Esophagus squamous epithelium (tissue), 5 donors: ENCODE measurements around the gene IL17RA. TPM values are rescaled to one million over a fixed set of nuclear protein-coding genes. Genes with fewer than 3 reads are reported as not detected.

ENCODE experiments used
- DNase-seq: peaks from one replicate; lab custom pipeline; 2025; lab: John Stamatoyannopoulos, UW
- H3K27ac ChIP-seq, 4 donors: fragments of 200-600 bp; sonication (generic); one replicate each; pipeline ENCODE4 v1.5.1; 2016 to 2019; ENCODE audit warnings: mild to moderate bottlenecking in 1 of 4
- H3K27me3 ChIP-seq, 4 donors: fragments of 200-600 bp; sonication (generic); 1 replicate in 3 of 4; 2 replicates in 1 of 4; pipeline versions ENCODE4 v1.5.1 to v1.6.0; 2017 to 2021; ENCODE audit warnings: antibody characterized with exemption in 1 of 4
- H3K36me3 ChIP-seq, 3 donors: fragments of 200-600 bp; sonication (generic); one replicate each; pipeline ENCODE4 v1.5.1; 2016 to 2019
- H3K4me1 ChIP-seq, 3 donors: fragments of 200-600 bp; sonication (generic); one replicate each; pipeline ENCODE4 v1.5.1; 2017 to 2019
- H3K4me3 ChIP-seq, 4 donors: fragments of 200-600 bp; sonication (generic); 1 replicate in 3 of 4; 2 replicates in 1 of 4; pipeline ENCODE4 v1.5.1; 2016 to 2019; ENCODE audit warnings: mild to moderate bottlenecking in 2 of 4, moderate library complexity in 1 of 4
- H3K9me3 ChIP-seq, 3 donors: fragments of 200-600 bp; sonication (generic); one replicate each; pipeline ENCODE4 v1.5.1; 2016 to 2019
- POLR2A ChIP-seq, 4 donors: fragments of 450-650 bp; IDR thresholded peaks; one replicate each; pipeline ENCODE4 v1.6.1; 2017; ENCODE audit warnings: antibody characterized with exemption in 4 of 4, mild to moderate bottlenecking in 4 of 4, moderate library complexity in 3 of 4
- WGBS, 2 donors: methylation state at CpG; one replicate each; pipeline ENCODE4 v1.1.5; 2018; 5-methylcytosine and 5-hydroxymethylcytosine counted together
- intact Hi-C: fragments of 100-400 bp; cut with DNase I; formaldehyde crosslinking; loops from one replicate; pipeline ENCODE4 v1.15.0; 2022
- total RNA-seq, 4 donors: library from RNA; depleted of rRNA; stranded (reverse); fragments of >200 nt; gene quantifications; one replicate each; pipeline ENCODE4 v1.1.0, GENCODE V29; 2016
- TF ChIP-seq, protein P1 (sequence below), 6 experiments: fragments of 450-650 bp in 4 of 6; fragments of 200-600 bp in 2 of 6; sonication (generic) in 2 of 6; IDR thresholded peaks; one replicate each; pipeline ENCODE4 v1.5.1; 2016 to 2019; ENCODE audit warnings: antibody characterized with exemption in 6 of 6, mild to moderate bottlenecking in 4 of 6, moderate library complexity in 4 of 6
- donor health status: DM: yes; HTN: yes; CAD: no.

Gene IL17RA
- total RNA-seq, 4 donors from 2014 or later: 8.6 to 14.7 (median 9.1) TPM

DNA sequence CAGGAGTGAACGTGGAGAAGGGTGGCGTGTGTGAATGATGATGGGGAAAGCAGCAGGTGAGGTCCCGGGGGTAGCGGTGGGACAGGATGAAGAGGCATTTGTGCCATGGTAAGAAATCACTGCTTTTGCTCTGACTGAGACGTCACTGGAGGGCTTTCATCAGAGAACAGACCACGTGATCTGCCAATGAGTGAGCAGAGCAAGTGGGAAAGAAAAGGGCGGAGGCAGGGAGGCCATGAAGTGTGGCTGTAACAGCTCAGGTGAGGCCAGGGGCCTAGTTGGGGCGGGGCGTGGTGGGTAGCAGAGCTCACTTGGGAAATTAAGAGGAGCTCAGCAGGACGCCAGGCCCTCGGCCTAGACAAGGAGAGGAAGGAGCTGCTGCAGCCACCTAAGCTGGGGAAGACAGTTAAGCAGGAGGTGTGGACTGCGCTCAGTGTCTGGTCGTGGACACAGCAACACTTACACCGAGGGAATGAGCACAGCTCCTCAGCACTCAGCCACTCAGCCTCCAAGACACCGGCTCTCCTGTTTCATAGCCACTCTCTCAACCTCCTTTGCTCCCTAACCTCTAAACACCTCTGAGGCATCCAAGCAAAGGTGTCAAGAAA, 50.5 kb downstream of the IL17RA start:
- 84 to 90% methylated on average over 13 to 15 of the region's 15 CpGs for WGBS, 2 donors
- DNase-seq: no peak
- TF ChIP-seq, protein P1, sequence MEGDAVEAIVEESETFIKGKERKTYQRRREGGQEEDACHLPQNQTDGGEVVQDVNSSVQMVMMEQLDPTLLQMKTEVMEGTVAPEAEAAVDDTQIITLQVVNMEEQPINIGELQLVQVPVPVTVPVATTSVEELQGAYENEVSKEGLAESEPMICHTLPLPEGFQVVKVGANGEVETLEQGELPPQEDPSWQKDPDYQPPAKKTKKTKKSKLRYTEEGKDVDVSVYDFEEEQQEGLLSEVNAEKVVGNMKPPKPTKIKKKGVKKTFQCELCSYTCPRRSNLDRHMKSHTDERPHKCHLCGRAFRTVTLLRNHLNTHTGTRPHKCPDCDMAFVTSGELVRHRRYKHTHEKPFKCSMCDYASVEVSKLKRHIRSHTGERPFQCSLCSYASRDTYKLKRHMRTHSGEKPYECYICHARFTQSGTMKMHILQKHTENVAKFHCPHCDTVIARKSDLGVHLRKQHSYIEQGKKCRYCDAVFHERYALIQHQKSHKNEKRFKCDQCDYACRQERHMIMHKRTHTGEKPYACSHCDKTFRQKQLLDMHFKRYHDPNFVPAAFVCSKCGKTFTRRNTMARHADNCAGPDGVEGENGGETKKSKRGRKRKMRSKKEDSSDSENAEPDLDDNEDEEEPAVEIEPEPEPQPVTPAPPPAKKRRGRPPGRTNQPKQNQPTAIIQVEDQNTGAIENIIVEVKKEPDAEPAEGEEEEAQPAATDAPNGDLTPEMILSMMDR (IDR thresholded peaks at IDR 0.05): no peak
- no peak for TF ChIP-seq POLR2A (IDR thresholded peaks at IDR 0.05)
- Histone ChIP-seq H3K27ac (no peak overlapping the region), H3K36me3 (peaks cover 6 to 54% (median 6%) of the 10 kb centered on the region in 3 donors), H3K4me3 (no peak overlapping the region), H3K27me3 (no peaks in the 10 kb centered on the region), H3K4me1 (no peaks in the 10 kb centered on the region), H3K9me3 (no peaks in the 10 kb centered on the region)
- intact Hi-C loops: no loop called here

- no peak for DNase-seq
- 61 to 72% methylated on average over 3 to 4 of the region's 4 CpGs for WGBS, 2 donors
- TF ChIP-seq, protein P1 (IDR thresholded peaks at IDR 0.05): no peak
- TF ChIP-seq POLR2A (IDR thresholded peaks at IDR 0.05): no peak
These were observed 52.4 kb downstream of the IL17RA start for GRCh38 chr22:17137170-17137569.

DNA sequence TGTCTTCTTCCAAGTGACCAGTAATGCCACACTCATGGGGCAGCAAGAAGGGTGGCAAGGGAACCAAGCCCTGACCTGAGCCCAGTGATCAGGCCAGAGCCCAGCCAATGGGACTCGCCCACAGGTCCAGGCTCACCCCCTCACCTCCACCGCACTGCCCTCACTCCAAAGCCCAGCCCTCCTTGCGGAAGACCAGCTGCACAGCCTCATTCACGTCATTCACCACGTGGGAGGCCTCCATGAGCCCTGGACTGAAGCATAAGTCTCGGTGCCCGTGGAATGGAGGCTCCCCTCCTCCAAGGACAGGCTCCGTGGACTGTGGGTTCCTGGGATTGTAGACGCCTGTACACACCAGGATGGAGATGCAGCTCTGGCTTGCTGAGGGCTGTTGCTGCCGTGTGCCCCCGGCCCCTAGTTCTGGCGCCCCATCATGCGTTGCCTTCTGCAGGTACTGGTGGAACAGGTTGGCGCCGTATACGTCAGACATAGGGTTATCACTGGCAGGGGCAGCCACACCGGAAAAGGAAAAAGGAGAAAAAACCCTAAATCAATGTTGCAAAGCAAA, 53.1 kb downstream of the IL17RA start:
- no peak overlapping the region for H3K4me3 ChIP-seq
- no peak overlapping the region for H3K27ac ChIP-seq
- TF ChIP-seq, protein P1 (IDR thresholded peaks at IDR 0.05): no peak
- no peak for TF ChIP-seq POLR2A (IDR thresholded peaks at IDR 0.05)
- 91 to 95% methylated on average over 9 of the region's 17 CpGs for WGBS, 2 donors
- no peak for DNase-seq
- no peaks in the 10 kb centered on the region for H3K4me1 ChIP-seq
- H3K36me3 ChIP-seq: peaks cover 6 to 81% (median 11%) of the 10 kb centered on the region in 3 donors
- H3K9me3 ChIP-seq: no peaks in the 10 kb centered on the region
- intact Hi-C loops: no loop called here
- H3K27me3 ChIP-seq: no peaks in the 10 kb centered on the region

More at GRCh38 chr22:17137170-17137569, 52.4 kb downstream of the IL17RA start:
- Histone ChIP-seq H3K4me3 (no peak overlapping the region), H3K36me3 (peaks cover 6 to 73% (median 11%) of the 10 kb centered on the region in 3 donors), H3K4me1 (no peaks in the 10 kb centered on the region), H3K9me3 (no peaks in the 10 kb centered on the region), H3K27ac (no peak overlapping the region), H3K27me3 (no peaks in the 10 kb centered on the region)
- intact Hi-C loops: no loop called here

DNA sequence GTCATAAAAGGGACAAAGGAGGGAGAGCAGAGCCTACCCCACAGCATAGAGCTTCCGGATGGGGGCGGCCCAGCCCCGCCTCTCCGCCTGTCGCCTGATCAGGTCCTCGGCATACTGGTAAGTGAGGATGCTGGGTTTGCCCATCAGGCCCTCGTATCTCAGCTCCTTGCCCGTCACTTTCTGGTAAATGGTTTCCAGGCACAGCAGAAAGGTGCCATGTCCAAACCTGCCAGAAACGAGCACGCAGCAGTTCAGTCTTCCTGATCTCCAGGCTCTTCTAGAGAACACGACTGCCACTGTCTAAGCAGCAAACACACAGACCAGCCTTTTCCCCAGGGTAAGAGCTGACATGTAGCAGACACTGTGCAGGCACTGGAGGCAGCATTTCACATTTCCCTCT, 53.7 kb downstream of the IL17RA start:
- intact Hi-C loops: no loop called here
- no peak for DNase-seq
- H3K27ac ChIP-seq: no peak overlapping the region
- TF ChIP-seq POLR2A (IDR thresholded peaks at IDR 0.05): no peak
- TF ChIP-seq, protein P1 (IDR thresholded peaks at IDR 0.05): no peak
- H3K4me3 ChIP-seq: no peak overlapping the region
- no peaks in the 10 kb centered on the region for H3K9me3 ChIP-seq
- peaks cover 6 to 81% (median 11%) of the 10 kb centered on the region in 3 donors for H3K36me3 ChIP-seq
- no peaks in the 10 kb centered on the region for H3K4me1 ChIP-seq
- no peaks in the 10 kb centered on the region for H3K27me3 ChIP-seq
- WGBS, 2 donors: 75 to 85% methylated on average over 9 to 11 of the region's 11 CpGs

- TF ChIP-seq, protein P1 (IDR thresholded peaks at IDR 0.05): no peak
- no peak for TF ChIP-seq POLR2A (IDR thresholded peaks at IDR 0.05)
- Histone ChIP-seq H3K4me1 (no peaks in the 10 kb centered on the region), H3K27me3 (no peaks in the 10 kb centered on the region), H3K4me3 (no peak overlapping the region), H3K9me3 (no peaks in the 10 kb centered on the region), H3K27ac (no peak overlapping the region), H3K36me3 (peaks cover 11 to 94% (median 14%) of the 10 kb centered on the region in 3 donors)
- WGBS, 2 donors: 55 to 80% methylated on average over 3 to 5 of the region's 8 CpGs
- intact Hi-C loops: no loop called here
- DNase-seq: no peak
These were observed 55.2 kb downstream of the IL17RA start for GRCh38 chr22:17140022-17140421.
